Neural cell (in vitro differentiated cells): Measurements from ENCODE around the gene AGRP. TPM values are rescaled to one million over a fixed set of nuclear protein-coding genes. Genes with fewer than 3 reads are reported as not detected.
A peak's percentile ranks its signal among the peaks of the same experiment; 100 is the strongest.

Source experiments
- H2AFZ ChIP-seq: fragments of 200-600, 300-800 bp; sonication (generic), shearing (Covaris generic); 2 replicates; pipeline ENCODE4 v1.6.0; 2014; ENCODE audit warnings: low read depth, mild to moderate bottlenecking, antibody characterized with exemption, low read length, moderate library complexity
- H3F3A ChIP-seq: fragments of 200-600 bp; shearing (Covaris generic); 2 replicates; pipeline ENCODE4 v1.6.1; 2016; ENCODE audit warnings: mild to moderate bottlenecking, moderate library complexity, mixed read lengths, antibody characterized with exemption, low read length; ENCODE audit not compliant: insufficient read depth, poor library complexity, severe bottlenecking
- H3K27ac ChIP-seq: fragments of 200-600, 300-800 bp; sonication (generic), shearing (Covaris generic); 2 replicates; pipeline ENCODE4 v1.5.1; 2014; ENCODE audit warnings: mild to moderate bottlenecking, low read length, moderate library complexity
- H3K27me3 ChIP-seq: fragments of 300-800, 200-600 bp; sonication (generic), shearing (Covaris generic); 2 replicates; pipeline ENCODE4 v1.6.0; 2014; ENCODE audit warnings: mild to moderate bottlenecking, low read depth, low read length, moderate library complexity; ENCODE audit not compliant: insufficient read depth
- H3K36me3 ChIP-seq: fragments of 300-800, 200-600 bp; sonication (generic), shearing (Covaris generic); 2 replicates; pipeline ENCODE4 v1.5.1; 2014; ENCODE audit warnings: mild to moderate bottlenecking, antibody characterized with exemption, low read length, moderate library complexity; ENCODE audit not compliant: insufficient read depth
- H3K4me2 ChIP-seq: fragments of 300-800, 200-600 bp; sonication (generic), shearing (Covaris generic); 2 replicates; pipeline ENCODE4 v1.6.0; 2014; ENCODE audit warnings: mild to moderate bottlenecking, low read length
- H3K4me3 ChIP-seq: fragments of 300-800, 200-600 bp; sonication (generic), shearing (Covaris generic); 2 replicates; pipeline ENCODE4 v1.5.1; 2014; ENCODE audit warnings: mild to moderate bottlenecking, low read length, moderate library complexity
- H3K79me2 ChIP-seq: fragments of 200-600 bp; shearing (Covaris generic); replicated peaks from 2 replicates; pipeline ENCODE4 v1.6.0; 2014; ENCODE audit warnings: mild to moderate bottlenecking, low read length, moderate library complexity; ENCODE audit not compliant: insufficient read depth
- H3K9ac ChIP-seq: fragments of 300-800, 200-600 bp; sonication (generic), shearing (Covaris generic); 2 replicates; pipeline ENCODE4 v1.6.1; 2016; ENCODE audit warnings: mild to moderate bottlenecking, low read length, mixed read lengths
- H3K9me2 ChIP-seq: fragments of 200-600 bp; shearing (Covaris generic); 2 replicates; pipeline ENCODE4 v1.6.1; 2016; ENCODE audit warnings: mild to moderate bottlenecking, low read length, mixed read lengths; ENCODE audit not compliant: insufficient read depth
- H3K9me3 ChIP-seq: fragments of 200-600, 300-800 bp; sonication (generic), shearing (Covaris generic); 2 replicates; pipeline ENCODE4 v1.6.1; 2016; ENCODE audit warnings: mild to moderate bottlenecking, mixed run types, low read length, moderate library complexity, mixed read lengths
- H4K20me1 ChIP-seq: fragments of 200-600 bp; shearing (Covaris generic); 2 replicates; pipeline ENCODE4 v1.6.1; 2016; ENCODE audit warnings: mild to moderate bottlenecking, mixed run types; ENCODE audit not compliant: insufficient read depth
- CTCF ChIP-seq: fragments of 450-650 bp; IDR thresholded peaks from 2 replicates; pipeline ENCODE4 v1.5.1; 2014; ENCODE audit warnings: antibody characterized with exemption, mild to moderate bottlenecking, moderate library complexity; ENCODE audit not compliant: poor library complexity, severe bottlenecking
- EP300 ChIP-seq: fragments of 450-650 bp; conservative IDR thresholded peaks from 2 replicates; pipeline ENCODE4 v1.6.1; 2014; ENCODE audit warnings: antibody characterized with exemption, mild to moderate bottlenecking, moderate library complexity; ENCODE audit not compliant: poor library complexity, severe bottlenecking
- EZH2 ChIP-seq: fragments of 200-600, 300-800 bp; shearing (Covaris generic), sonication (generic); IDR thresholded peaks from 2 replicates; pipeline ENCODE4 v1.6.1; 2014; ENCODE audit warnings: antibody characterized with exemption, low read length, borderline replicate concordance, mild to moderate bottlenecking; ENCODE audit not compliant: insufficient read depth, poor library complexity, severe bottlenecking
- MXI1 ChIP-seq: fragments of 450-650 bp; conservative IDR thresholded peaks from 2 replicates; pipeline ENCODE4 v1.6.1; 2014; ENCODE audit warnings: antibody characterized with exemption, mild to moderate bottlenecking; ENCODE audit not compliant: poor library complexity, severe bottlenecking
- POLR2AphosphoS5 ChIP-seq: IDR thresholded peaks from 2 replicates; pipeline ENCODE4 v1.6.1; 2012
- RAD21 ChIP-seq: fragments of 450-650 bp; conservative IDR thresholded peaks from 2 replicates; pipeline ENCODE4 v1.6.1; 2014; ENCODE audit warnings: antibody characterized with exemption, mild to moderate bottlenecking, moderate library complexity
- REST ChIP-seq: IDR thresholded peaks from 2 replicates; pipeline ENCODE4 v1.6.1; 2012; ENCODE audit warnings: borderline replicate concordance
- SMC3 ChIP-seq: fragments of 450-650 bp; conservative IDR thresholded peaks from 2 replicates; pipeline ENCODE4 v1.6.1; 2014; ENCODE audit warnings: antibody characterized with exemption, mild to moderate bottlenecking, moderate library complexity; ENCODE audit not compliant: poor library complexity
- TAF1 ChIP-seq: IDR thresholded peaks from 2 replicates; pipeline ENCODE4 v1.6.1; 2012; ENCODE audit warnings: low read depth
- polyA plus RNA-seq: library from polyadenylated mRNA; depleted of rRNA; stranded (reverse); fragments of >200 nt; gene quantifications from 2 replicates; pipeline ENCODE4 v1.2.3, GENCODE V29; 2014

Gene AGRP
- polyA plus RNA-seq, 1 donor from 2014 or later: not detected

GRCh38 chr16:67480833-67481560 lies 2.4 kb downstream of the AGRP start, which contains the start of gene ATP6V0D1:
ATP6V0D1 (minus strand) TSS chr16:67481157; CDS start chr16:67481086, 71 bp downstream.
- Histone ChIP-seq H4K20me1 (no peaks in the 10 kb centered on the region), H3K4me3 (peak within 1 kb of the TSS; percentile 100), H3K9me2 (no peaks in the 10 kb centered on the region), H3K79me2 (peaks cover 41% of the 10 kb centered on the region), H3K36me3 (no peaks in the 10 kb centered on the region), H3F3A (no peaks in the 10 kb centered on the region), H3K9ac (peak within 1 kb of the TSS; percentile 98), H3K9me3 (no peaks in the 10 kb centered on the region), H3K4me2 (peak within 1 kb of the TSS; percentile 97), H3K27ac (peak within 1 kb of the TSS; percentile 95), H2AFZ (peak within 1 kb of the TSS; percentile 96), H3K27me3 (no peaks in the 10 kb centered on the region)
- TF ChIP-seq MXI1 (peak; percentile 90), TAF1 (peak; percentile 92), CTCF (peak; percentile 99), EP300 (peak; percentile 74), POLR2AphosphoS5 (peak; percentile 98), REST (peak; percentile 93), EZH2 (no peak), RAD21 (peak; percentile 79), SMC3 (peak; percentile 73)

- Histone ChIP-seq H3K27me3 (no peaks in the 10 kb centered on the region), H3K9me3 (no peaks in the 10 kb centered on the region), H3K4me2 (no peak overlapping the region), H3K9ac (no peak overlapping the region), H4K20me1 (no peaks in the 10 kb centered on the region), H3K79me2 (peaks cover 61% of the 10 kb centered on the region), H3K27ac (no peak overlapping the region), H3F3A (no peaks in the 10 kb centered on the region), H3K9me2 (no peaks in the 10 kb centered on the region), H3K4me3 (no peak overlapping the region), H2AFZ (no peak overlapping the region), H3K36me3 (no peaks in the 10 kb centered on the region)
- no peak for TF ChIP-seq MXI1
- TF ChIP-seq REST: no peak
- no peak for TF ChIP-seq EZH2
- TF ChIP-seq EP300: no peak
These were observed 5.3 kb downstream of the AGRP start for GRCh38 chr16:67477960-67478554.
